Glutamatergic neuron (in vitro differentiated cells): ENCODE measurements around the gene SYMPK. TPM values are rescaled to one million over a fixed set of nuclear protein-coding genes. Genes with fewer than 3 reads are reported as not detected.
A peak's percentile ranks its signal among the peaks of the same experiment; 100 is the strongest.

ENCODE experiments used
- DNase-seq: peaks from one replicate; pipeline ENCODE4 v3.0.0; 2022
- H3K27ac Mint-ChIP-seq: one replicate; pipeline ENCODE4 v1.8.0; 2020; ENCODE audit warnings: mild to moderate bottlenecking, mixed read lengths, inconsistent platforms; ENCODE audit not compliant: unreplicated experiment
- H3K27me3 Mint-ChIP-seq: one replicate; pipeline ENCODE4 v1.8.0; 2020; ENCODE audit warnings: mild to moderate bottlenecking, moderate library complexity, mixed read lengths, inconsistent platforms; ENCODE audit not compliant: unreplicated experiment
- H3K36me3 Mint-ChIP-seq: one replicate; pipeline ENCODE4 v1.8.0; 2020; ENCODE audit warnings: mild to moderate bottlenecking, mixed read lengths, inconsistent platforms; ENCODE audit not compliant: unreplicated experiment
- H3K4me1 Mint-ChIP-seq: one replicate; pipeline ENCODE4 v1.8.0; 2020; ENCODE audit warnings: mild to moderate bottlenecking, low read depth, mixed read lengths, inconsistent platforms; ENCODE audit not compliant: unreplicated experiment
- H3K4me3 Mint-ChIP-seq: one replicate; pipeline ENCODE4 v1.8.0; 2020; ENCODE audit warnings: mild to moderate bottlenecking, mixed read lengths, inconsistent platforms; ENCODE audit not compliant: unreplicated experiment
- H3K9me3 Mint-ChIP-seq: one replicate; pipeline ENCODE4 v1.8.0; 2020; ENCODE audit warnings: mild to moderate bottlenecking, moderate library complexity, mixed read lengths, inconsistent platforms; ENCODE audit not compliant: unreplicated experiment
- CTCF ChIP-seq: fragments of 200-600 bp; sonication (generic); IDR thresholded peaks from one replicate; pipeline ENCODE4 v1.5.0; 2021; ENCODE audit not compliant: partially characterized antibody, unreplicated experiment
- total RNA-seq: library from RNA; stranded (reverse); fragmentation: NEBNext Ultra II Directional; extraction: Animal tissue kit (Norgen Biotek cat#: 25700); gene quantifications from one replicate; pipeline ENCODE4 v1.2.1, GENCODE V29; 2021; ENCODE audit not compliant: unreplicated experiment

Gene SYMPK
- total RNA-seq, 1 donor from 2014 or later: 78.1 TPM

- Mint-ChIP-seq H3K36me3 (no peaks in the 10 kb centered on the region), H3K4me1 (peaks cover 2% of the 10 kb centered on the region), H3K27me3 (peaks cover 22% of the 10 kb centered on the region), H3K9me3 (peaks cover 18% of the 10 kb centered on the region), H3K4me3 (peak overlapping the region; percentile 70), H3K27ac (peak overlapping the region; percentile 69)
- no peak for TF ChIP-seq CTCF
- DNase-seq: no peak
Observed at GRCh38 chr19:45771311-45771933, 91.5 kb downstream of the SYMPK start.

GRCh38 chr19:45770192-45771101, 92.5 kb downstream of the SYMPK start:
- H3K27ac Mint-ChIP-seq: peak overlapping the region; percentile 96
- peak; percentile 100 for TF ChIP-seq CTCF

DNA sequence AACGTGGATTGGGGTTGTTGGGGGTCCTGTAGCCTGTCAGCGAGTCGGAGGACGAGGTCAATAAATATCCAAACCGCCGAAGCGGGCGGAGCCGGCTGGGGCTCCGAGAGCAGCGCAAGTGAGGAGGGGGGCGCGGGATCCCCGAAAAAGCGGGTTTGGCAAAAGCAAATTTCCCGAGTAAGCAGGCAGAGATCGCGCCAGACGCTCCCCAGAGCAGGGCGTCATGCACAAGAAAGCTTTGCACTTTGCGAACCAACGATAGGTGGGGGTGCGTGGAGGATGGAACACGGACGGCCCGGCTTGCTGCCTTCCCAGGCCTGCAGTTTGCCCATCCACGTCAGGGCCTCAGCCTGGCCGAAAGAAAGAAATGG, 93.1 kb downstream of the SYMPK start:
- Mint-ChIP-seq H3K4me1 (peaks cover 4% of the 10 kb centered on the region), H3K27ac (peak overlapping the region; percentile 96), H3K36me3 (no peaks in the 10 kb centered on the region), H3K4me3 (peak overlapping the region; percentile 90), H3K27me3 (peaks cover 25% of the 10 kb centered on the region), H3K9me3 (peaks cover 18% of the 10 kb centered on the region)
- TF ChIP-seq CTCF: no peak
- peak; percentile 42 for DNase-seq

More at GRCh38 chr19:45770192-45771101, 92.5 kb downstream of the SYMPK start:
- DNase-seq: peak; percentile 96
- peaks cover 18% of the 10 kb centered on the region for H3K9me3 Mint-ChIP-seq
- H3K4me1 Mint-ChIP-seq: peaks cover 2% of the 10 kb centered on the region
- H3K27me3 Mint-ChIP-seq: peaks cover 25% of the 10 kb centered on the region
- H3K36me3 Mint-ChIP-seq: no peaks in the 10 kb centered on the region
- H3K4me3 Mint-ChIP-seq: peak overlapping the region; percentile 90

GRCh38 chr19:45768984-45769782, 93.8 kb downstream of the SYMPK start, which contains the start of gene SIX5:
Gene SIX5 (minus strand): TSS chr19:45769252. CDS start chr19:45768844, 408 bp downstream.
- Mint-ChIP-seq H3K27me3 (peaks cover 25% of the 10 kb centered on the region), H3K27ac (peak within 1 kb of the TSS; percentile 96), H3K4me3 (peak within 1 kb of the TSS; percentile 90), H3K36me3 (no peaks in the 10 kb centered on the region), H3K9me3 (peaks cover 18% of the 10 kb centered on the region), H3K4me1 (peaks cover 5% of the 10 kb centered on the region)
- peak; percentile 99 for DNase-seq
- TF ChIP-seq CTCF: no peak
